Subcutaneous adipose tissue (tissue), 4 donors: ENCODE data around the gene SWAP70. TPM values are rescaled to one million over a fixed set of nuclear protein-coding genes. Genes with fewer than 3 reads are reported as not detected.

ENCODE experiments used
- total RNA-seq, 4 donors: library from RNA; depleted of rRNA; stranded (reverse); fragments of >200 nt; gene quantifications; one replicate each; pipeline ENCODE4 v1.1.0, GENCODE V29; 2016
- TF ChIP-seq, protein P1 (sequence below): fragments of 450-650 bp; IDR thresholded peaks from one replicate; pipeline ENCODE4 v1.5.1; 2016; ENCODE audit warnings: low read depth, mild to moderate bottlenecking, control low read depth, antibody characterized with exemption, moderate library complexity

Gene SWAP70
- total RNA-seq, 4 donors from 2014 or later: 48.8 to 72.7 (median 60.6) TPM

DNA sequence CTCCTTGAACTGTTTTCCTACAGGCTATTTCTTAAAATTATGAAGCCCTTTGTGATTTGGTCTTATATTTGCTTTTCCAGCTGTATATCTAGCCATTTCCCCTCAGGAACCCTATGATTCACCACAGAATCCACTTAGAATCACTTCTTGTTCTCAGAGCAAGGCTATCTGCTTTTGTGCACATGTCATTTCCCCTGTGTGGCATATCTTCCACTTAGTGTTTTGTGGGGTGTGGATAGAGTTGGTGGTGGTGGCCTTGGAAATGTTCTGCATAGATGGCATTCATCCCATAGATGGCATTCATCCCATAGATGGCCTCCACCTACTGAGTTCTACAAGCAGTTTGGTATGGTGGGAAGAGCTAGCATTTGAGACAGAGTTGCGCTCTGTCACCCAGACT is 44.7 kb downstream of the SWAP70 start:
- TF ChIP-seq, protein P1, sequence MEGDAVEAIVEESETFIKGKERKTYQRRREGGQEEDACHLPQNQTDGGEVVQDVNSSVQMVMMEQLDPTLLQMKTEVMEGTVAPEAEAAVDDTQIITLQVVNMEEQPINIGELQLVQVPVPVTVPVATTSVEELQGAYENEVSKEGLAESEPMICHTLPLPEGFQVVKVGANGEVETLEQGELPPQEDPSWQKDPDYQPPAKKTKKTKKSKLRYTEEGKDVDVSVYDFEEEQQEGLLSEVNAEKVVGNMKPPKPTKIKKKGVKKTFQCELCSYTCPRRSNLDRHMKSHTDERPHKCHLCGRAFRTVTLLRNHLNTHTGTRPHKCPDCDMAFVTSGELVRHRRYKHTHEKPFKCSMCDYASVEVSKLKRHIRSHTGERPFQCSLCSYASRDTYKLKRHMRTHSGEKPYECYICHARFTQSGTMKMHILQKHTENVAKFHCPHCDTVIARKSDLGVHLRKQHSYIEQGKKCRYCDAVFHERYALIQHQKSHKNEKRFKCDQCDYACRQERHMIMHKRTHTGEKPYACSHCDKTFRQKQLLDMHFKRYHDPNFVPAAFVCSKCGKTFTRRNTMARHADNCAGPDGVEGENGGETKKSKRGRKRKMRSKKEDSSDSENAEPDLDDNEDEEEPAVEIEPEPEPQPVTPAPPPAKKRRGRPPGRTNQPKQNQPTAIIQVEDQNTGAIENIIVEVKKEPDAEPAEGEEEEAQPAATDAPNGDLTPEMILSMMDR: no peak

DNA sequence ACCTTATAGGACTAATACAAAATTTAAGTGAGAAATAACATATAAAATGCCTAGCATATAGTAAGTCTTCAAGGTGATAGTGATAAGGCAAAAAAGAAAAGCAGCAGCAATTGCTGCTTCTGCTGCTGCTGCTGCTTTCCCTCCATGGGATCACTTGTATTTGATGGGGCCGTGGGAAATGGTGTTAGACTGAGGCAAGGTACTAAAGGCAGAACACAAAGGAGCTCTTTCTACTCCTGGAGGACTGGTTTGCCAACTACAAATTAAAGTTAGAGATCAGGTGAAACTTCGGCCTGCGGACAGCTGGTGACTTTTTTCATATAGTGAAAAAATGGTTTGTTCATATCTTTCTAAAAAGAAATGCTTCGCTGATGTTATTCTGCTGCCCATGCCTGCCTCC is 46.3 kb downstream of the SWAP70 start:
- TF ChIP-seq, protein P1: no peak

DNA sequence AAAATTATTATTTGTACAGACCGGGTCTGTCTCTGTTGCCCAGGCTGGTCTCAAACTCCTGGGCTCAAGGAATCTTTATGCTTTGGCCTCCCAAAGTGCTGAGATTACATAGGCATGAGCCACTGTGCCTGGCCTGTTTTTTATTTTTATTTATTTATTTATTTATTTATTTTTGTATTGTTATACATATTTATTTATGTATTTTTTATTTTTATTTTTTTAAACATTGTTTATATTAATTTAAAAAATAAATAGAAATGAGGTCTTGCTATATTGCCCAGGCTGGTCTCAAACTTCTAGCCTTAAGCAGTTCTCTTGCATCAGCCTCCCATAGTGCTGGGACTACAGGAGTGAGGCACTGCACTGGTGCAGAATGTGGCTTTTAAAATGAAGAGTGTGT is 47.0 kb downstream of the SWAP70 start:
- TF ChIP-seq, protein P1: no peak

DNA sequence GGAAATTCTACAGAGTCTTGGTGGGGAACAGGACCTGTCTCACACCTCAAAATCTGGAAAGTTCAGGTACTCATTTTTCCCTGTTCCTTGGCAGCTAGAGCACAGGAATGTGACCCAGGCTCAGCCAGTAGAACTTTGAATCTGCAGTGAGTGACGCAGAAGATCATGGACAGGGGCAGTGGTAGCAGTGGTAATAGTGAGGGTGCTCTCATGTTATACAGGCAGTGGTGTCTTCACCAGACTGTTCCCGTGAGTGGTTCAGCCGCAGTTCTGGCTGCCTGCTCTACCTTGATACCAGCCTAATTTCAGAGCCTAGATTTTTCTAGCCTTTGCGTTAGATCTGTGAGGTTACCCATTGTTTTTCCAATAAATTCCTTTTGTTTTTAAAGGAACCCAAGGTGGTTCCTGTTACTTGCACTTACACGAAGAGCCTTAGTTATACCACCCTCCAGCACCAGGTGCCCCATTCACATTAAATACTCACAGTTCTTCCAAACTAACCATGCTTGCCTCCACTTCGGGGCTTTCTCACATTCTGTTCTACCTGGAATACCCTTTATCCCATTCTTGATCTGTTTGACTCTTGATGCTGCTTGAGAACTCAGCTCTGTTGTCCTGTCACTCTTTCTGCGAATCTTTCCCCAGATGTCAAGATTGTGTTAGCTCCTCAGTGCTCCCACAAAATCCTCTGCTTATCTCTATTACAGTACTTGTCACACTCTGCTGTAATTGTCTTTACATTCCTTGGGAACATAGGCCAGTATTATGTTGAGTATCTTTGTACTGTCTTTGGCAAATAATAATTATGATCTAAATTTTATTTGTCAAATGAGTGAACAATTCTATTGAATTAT is 47.8 kb downstream of the SWAP70 start:
- TF ChIP-seq, protein P1: no peak

DNA sequence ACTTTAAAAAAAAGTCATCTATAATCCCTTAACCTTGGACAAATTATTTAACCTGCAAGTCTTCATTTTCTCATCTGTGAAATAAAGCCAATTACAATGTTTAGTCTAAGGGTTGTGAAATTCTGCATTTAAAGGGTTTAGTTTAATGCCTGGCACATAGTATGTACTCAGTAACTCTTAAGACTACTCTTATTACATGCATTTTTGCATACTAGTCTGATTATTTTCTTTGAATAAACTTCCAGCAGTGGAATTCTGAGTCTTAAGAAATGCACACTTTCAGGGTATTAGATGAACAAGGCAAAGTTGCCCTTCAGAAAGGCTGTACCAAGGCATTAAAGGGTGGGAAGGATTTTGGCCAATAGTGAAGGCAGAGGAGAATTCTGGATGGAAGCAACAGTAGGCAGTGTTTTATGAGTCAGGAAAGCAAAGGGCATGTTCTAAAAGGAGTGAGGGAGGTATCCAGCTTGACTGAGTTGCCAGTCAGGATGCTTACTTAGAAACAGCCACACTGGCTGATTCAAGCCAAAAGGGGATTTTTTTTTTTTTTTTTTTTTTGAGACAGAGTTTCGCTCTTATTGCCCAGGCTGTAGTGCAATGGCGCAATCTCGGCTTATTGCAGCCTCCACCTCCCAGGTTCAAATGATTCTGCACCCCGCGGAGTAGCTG is 50.5 kb downstream of the SWAP70 start:
- TF ChIP-seq, protein P1: no peak

DNA sequence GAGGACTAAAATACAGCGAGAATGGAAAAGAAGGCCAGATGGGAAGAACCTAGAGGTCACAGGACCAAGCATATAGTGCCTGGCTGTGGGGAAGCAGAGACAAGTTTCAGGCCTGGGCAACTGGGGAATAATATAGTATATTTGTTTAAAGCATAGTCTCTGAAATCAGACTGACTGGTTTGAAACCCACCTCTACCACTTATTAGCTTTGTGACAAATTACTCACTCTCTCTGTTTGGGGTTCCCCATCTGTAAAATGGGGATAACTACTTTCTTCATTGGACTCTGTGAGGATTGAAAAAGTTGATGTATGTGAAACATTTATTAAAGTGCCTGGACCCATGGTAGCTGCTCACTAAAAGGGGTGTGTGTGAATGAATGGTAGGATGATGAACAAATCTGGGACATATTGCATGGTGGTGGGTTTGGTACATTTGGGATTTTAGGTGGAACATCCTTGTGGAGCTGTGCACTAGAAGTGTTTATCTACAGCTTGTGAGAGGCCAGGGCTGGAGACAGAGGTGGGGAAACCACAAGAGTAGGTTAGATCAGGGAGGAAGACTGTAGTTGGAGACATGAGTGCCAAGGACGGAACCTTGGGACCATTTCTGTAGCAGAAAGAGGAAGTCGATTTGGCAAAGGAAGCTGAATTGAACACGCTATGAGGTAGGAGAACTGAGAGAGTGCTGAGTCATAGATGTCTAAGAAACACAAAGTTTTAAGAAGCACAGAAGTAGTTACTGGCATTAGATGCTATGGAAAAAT is 52.6 kb downstream of the SWAP70 start:
- TF ChIP-seq, protein P1: no peak

- TF ChIP-seq, protein P1: no peak
Observed at GRCh38 chr11:9717040-9717357, 53.1 kb downstream of the SWAP70 start.
